ENCODE data around the gene PRL. TPM values are rescaled to one million over a fixed set of nuclear protein-coding genes. Genes with fewer than 3 reads are reported as not detected.

The PRL gene
- total and polyA plus RNA-seq, 2 experiments from 2014 or later = not detected

- no peak overlapping the region for H3K4me3 ChIP-seq
- no peaks in the 10 kb centered on the region for H4K20me1 ChIP-seq (replicated peaks; ENCODE audit: insufficient read depth)
- no peaks in the 10 kb centered on the region for H3K79me2 ChIP-seq (replicated peaks; ENCODE audit: insufficient read depth)
- H3K4me1 ChIP-seq (ENCODE audit: insufficient read depth) = peaks cover 4% of the 10 kb centered on the region; the same call in 1 of the 2 replicates
- no peaks in the 10 kb centered on the region for H3K9me3 Mint-ChIP-seq
- no peaks in the 10 kb centered on the region for H3K36me3 Mint-ChIP-seq (ENCODE audit: low read depth)
- DNase-seq (ENCODE audit: low spot score) = no peak
- peaks cover 1% of the 10 kb centered on the region for H3K27me3 Mint-ChIP-seq (ENCODE audit: insufficient read depth, low read depth, poor library complexity)
- H3K9me2 ChIP-seq (ENCODE audit: insufficient read depth) = no peaks in the 10 kb centered on the region
- H3K27ac ChIP-seq (ENCODE audit: low read depth) = no peak overlapping the region
- no peak overlapping the region for H3K4me3 Mint-ChIP-seq
- no peaks in the 10 kb centered on the region for H3K27me3 ChIP-seq (ENCODE audit: insufficient read depth)
- H3K4me1 Mint-ChIP-seq = peaks cover 10% of the 10 kb centered on the region; the same call in 2 of the 3 replicates
- no peak for ATAC-seq
- no peak overlapping the region for H3K27ac Mint-ChIP-seq
- TF ChIP-seq, protein P1, sequence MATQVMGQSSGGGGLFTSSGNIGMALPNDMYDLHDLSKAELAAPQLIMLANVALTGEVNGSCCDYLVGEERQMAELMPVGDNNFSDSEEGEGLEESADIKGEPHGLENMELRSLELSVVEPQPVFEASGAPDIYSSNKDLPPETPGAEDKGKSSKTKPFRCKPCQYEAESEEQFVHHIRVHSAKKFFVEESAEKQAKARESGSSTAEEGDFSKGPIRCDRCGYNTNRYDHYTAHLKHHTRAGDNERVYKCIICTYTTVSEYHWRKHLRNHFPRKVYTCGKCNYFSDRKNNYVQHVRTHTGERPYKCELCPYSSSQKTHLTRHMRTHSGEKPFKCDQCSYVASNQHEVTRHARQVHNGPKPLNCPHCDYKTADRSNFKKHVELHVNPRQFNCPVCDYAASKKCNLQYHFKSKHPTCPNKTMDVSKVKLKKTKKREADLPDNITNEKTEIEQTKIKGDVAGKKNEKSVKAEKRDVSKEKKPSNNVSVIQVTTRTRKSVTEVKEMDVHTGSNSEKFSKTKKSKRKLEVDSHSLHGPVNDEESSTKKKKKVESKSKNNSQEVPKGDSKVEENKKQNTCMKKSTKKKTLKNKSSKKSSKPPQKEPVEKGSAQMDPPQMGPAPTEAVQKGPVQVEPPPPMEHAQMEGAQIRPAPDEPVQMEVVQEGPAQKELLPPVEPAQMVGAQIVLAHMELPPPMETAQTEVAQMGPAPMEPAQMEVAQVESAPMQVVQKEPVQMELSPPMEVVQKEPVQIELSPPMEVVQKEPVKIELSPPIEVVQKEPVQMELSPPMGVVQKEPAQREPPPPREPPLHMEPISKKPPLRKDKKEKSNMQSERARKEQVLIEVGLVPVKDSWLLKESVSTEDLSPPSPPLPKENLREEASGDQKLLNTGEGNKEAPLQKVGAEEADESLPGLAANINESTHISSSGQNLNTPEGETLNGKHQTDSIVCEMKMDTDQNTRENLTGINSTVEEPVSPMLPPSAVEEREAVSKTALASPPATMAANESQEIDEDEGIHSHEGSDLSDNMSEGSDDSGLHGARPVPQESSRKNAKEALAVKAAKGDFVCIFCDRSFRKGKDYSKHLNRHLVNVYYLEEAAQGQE (IDR thresholded peaks at IDR 0.05; ENCODE audit: unreplicated experiment) = no peak
- no peaks in the 10 kb centered on the region for H3K36me3 ChIP-seq (ENCODE audit: insufficient read depth)
- H3K4me2 ChIP-seq = no peak overlapping the region
- no peaks in the 10 kb centered on the region for H3F3A ChIP-seq (replicated peaks; ENCODE audit: low read depth)
- H2AFZ ChIP-seq = no peak overlapping the region
Observed at GRCh38 chr6:22334778-22335177, 37.9 kb upstream of the PRL start.

- no peak overlapping the region for H3K27ac Mint-ChIP-seq
- Histone ChIP-seq H3K27me3 (ENCODE audit: insufficient read depth) (no peaks in the 10 kb centered on the region), H3K36me3 (ENCODE audit: insufficient read depth) (no peaks in the 10 kb centered on the region), H3K4me1 (ENCODE audit: insufficient read depth) (peaks cover 4% of the 10 kb centered on the region; the same call in 1 of the 2 replicates), H2AFZ (no peak overlapping the region), H3K27ac (ENCODE audit: low read depth) (no peak overlapping the region), H3K4me2 (no peak overlapping the region), H3K79me2 (replicated peaks; ENCODE audit: insufficient read depth) (no peaks in the 10 kb centered on the region), H3F3A (replicated peaks; ENCODE audit: low read depth) (no peaks in the 10 kb centered on the region), H3K4me3 (no peak overlapping the region), H3K9me2 (ENCODE audit: insufficient read depth) (no peaks in the 10 kb centered on the region), H4K20me1 (replicated peaks; ENCODE audit: insufficient read depth) (no peaks in the 10 kb centered on the region)
- no peak overlapping the region for H3K4me3 Mint-ChIP-seq
- H3K36me3 Mint-ChIP-seq (ENCODE audit: low read depth) = no peaks in the 10 kb centered on the region
- no peaks in the 10 kb centered on the region; the same call in 2 of the 3 replicates for H3K9me3 Mint-ChIP-seq
- H3K4me1 Mint-ChIP-seq = peaks cover 10% of the 10 kb centered on the region; the same call in 2 of the 3 replicates
- peaks cover 1% of the 10 kb centered on the region for H3K27me3 Mint-ChIP-seq (ENCODE audit: insufficient read depth, low read depth, poor library complexity)
- DNase-seq (ENCODE audit: low spot score) = no peak
- ATAC-seq = no peak
- TF ChIP-seq NANOG (IDR thresholded peaks at IDR 0.05; ENCODE audit: borderline replicate concordance) (no peak), EZH2 (IDR thresholded peaks at IDR 0.05; ENCODE audit: low read depth, unreplicated experiment) (no peak), JUNB (IDR thresholded peaks at IDR 0.05; ENCODE audit: unreplicated experiment) (no peak), EZH2phosphoT487 (IDR thresholded peaks at IDR 0.05; ENCODE audit: unreplicated experiment) (no peak), STAT1 (IDR thresholded peaks at IDR 0.05; ENCODE audit: unreplicated experiment) (no peak), ZNF114 (CRISPR knock-in tag; IDR thresholded peaks at IDR 0.05) (no peak), ZNF331 (CRISPR knock-in tag; IDR thresholded peaks at IDR 0.05; ENCODE audit: low read depth) (no peak), CREB1 (CRISPR knock-in tag; IDR thresholded peaks at IDR 0.05; ENCODE audit: low read depth) (no peak)
- TF ChIP-seq, protein P2, sequence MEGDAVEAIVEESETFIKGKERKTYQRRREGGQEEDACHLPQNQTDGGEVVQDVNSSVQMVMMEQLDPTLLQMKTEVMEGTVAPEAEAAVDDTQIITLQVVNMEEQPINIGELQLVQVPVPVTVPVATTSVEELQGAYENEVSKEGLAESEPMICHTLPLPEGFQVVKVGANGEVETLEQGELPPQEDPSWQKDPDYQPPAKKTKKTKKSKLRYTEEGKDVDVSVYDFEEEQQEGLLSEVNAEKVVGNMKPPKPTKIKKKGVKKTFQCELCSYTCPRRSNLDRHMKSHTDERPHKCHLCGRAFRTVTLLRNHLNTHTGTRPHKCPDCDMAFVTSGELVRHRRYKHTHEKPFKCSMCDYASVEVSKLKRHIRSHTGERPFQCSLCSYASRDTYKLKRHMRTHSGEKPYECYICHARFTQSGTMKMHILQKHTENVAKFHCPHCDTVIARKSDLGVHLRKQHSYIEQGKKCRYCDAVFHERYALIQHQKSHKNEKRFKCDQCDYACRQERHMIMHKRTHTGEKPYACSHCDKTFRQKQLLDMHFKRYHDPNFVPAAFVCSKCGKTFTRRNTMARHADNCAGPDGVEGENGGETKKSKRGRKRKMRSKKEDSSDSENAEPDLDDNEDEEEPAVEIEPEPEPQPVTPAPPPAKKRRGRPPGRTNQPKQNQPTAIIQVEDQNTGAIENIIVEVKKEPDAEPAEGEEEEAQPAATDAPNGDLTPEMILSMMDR (conservative IDR thresholded peaks at IDR 0.05; ENCODE audit: low read depth in 2 of 2) = no peak
- TF ChIP-seq, protein P3, sequence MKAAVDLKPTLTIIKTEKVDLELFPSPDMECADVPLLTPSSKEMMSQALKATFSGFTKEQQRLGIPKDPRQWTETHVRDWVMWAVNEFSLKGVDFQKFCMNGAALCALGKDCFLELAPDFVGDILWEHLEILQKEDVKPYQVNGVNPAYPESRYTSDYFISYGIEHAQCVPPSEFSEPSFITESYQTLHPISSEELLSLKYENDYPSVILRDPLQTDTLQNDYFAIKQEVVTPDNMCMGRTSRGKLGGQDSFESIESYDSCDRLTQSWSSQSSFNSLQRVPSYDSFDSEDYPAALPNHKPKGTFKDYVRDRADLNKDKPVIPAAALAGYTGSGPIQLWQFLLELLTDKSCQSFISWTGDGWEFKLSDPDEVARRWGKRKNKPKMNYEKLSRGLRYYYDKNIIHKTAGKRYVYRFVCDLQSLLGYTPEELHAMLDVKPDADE (IDR thresholded peaks at IDR 0.05) = no peak
Observed at GRCh38 chr6:22333802-22334201, 37.0 kb upstream of the PRL start.

All from GM23338 (cell line).